Measurements from ENCODE around the gene NFATC1. TPM values are rescaled to one million over a fixed set of nuclear protein-coding genes. Genes with fewer than 3 reads are reported as not detected.

The NFATC1 gene
- polyA plus RNA-seq, 1 donor from 2014 or later: 0.37 TPM

DNA sequence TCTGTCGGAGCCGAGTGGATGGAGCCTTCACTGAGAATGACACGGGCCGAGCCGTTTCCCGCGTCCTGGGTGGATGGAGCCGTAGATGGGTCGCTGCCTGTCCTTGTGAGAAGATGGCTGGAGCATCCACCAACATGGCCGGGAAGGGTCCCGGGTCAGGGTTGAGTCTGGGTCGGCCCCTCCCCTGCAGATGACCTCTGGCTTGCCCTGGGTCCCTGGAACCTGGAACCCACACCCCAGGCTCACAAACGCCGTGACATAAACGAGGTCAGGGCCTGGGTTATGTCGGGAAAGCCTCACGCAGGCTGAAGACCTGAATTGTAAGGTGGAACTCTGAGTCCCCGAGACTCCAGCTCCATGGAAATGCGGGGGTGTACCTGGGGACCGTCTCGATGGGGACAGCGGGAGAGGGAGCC, 94.9 kb downstream of the NFATC1 start:
- H3K4me2 ChIP-seq (ENCODE audit: low read length): no peak overlapping the region
- H3K27me3 ChIP-seq (ENCODE audit: insufficient read depth, low read depth, low read length): no peaks in the 10 kb centered on the region
- TF ChIP-seq, protein P1, sequence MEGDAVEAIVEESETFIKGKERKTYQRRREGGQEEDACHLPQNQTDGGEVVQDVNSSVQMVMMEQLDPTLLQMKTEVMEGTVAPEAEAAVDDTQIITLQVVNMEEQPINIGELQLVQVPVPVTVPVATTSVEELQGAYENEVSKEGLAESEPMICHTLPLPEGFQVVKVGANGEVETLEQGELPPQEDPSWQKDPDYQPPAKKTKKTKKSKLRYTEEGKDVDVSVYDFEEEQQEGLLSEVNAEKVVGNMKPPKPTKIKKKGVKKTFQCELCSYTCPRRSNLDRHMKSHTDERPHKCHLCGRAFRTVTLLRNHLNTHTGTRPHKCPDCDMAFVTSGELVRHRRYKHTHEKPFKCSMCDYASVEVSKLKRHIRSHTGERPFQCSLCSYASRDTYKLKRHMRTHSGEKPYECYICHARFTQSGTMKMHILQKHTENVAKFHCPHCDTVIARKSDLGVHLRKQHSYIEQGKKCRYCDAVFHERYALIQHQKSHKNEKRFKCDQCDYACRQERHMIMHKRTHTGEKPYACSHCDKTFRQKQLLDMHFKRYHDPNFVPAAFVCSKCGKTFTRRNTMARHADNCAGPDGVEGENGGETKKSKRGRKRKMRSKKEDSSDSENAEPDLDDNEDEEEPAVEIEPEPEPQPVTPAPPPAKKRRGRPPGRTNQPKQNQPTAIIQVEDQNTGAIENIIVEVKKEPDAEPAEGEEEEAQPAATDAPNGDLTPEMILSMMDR (IDR thresholded peaks at IDR 0.05; ENCODE audit: poor library complexity, severe bottlenecking): no peak
- TF ChIP-seq RAD21 (conservative IDR thresholded peaks at IDR 0.05) (no peak), EZH2 (IDR thresholded peaks at IDR 0.05; ENCODE audit: borderline replicate concordance, insufficient read depth, low read length, poor library complexity, severe bottlenecking) (no peak), EP300 (conservative IDR thresholded peaks at IDR 0.05; ENCODE audit: poor library complexity, severe bottlenecking) (no peak), TAF1 (IDR thresholded peaks at IDR 0.05; ENCODE audit: low read depth) (no peak), POLR2AphosphoS5 (IDR thresholded peaks at IDR 0.05) (no peak), SMC3 (conservative IDR thresholded peaks at IDR 0.05; ENCODE audit: poor library complexity) (no peak), MXI1 (conservative IDR thresholded peaks at IDR 0.05; ENCODE audit: poor library complexity, severe bottlenecking) (no peak)
- TF ChIP-seq, protein P2, sequence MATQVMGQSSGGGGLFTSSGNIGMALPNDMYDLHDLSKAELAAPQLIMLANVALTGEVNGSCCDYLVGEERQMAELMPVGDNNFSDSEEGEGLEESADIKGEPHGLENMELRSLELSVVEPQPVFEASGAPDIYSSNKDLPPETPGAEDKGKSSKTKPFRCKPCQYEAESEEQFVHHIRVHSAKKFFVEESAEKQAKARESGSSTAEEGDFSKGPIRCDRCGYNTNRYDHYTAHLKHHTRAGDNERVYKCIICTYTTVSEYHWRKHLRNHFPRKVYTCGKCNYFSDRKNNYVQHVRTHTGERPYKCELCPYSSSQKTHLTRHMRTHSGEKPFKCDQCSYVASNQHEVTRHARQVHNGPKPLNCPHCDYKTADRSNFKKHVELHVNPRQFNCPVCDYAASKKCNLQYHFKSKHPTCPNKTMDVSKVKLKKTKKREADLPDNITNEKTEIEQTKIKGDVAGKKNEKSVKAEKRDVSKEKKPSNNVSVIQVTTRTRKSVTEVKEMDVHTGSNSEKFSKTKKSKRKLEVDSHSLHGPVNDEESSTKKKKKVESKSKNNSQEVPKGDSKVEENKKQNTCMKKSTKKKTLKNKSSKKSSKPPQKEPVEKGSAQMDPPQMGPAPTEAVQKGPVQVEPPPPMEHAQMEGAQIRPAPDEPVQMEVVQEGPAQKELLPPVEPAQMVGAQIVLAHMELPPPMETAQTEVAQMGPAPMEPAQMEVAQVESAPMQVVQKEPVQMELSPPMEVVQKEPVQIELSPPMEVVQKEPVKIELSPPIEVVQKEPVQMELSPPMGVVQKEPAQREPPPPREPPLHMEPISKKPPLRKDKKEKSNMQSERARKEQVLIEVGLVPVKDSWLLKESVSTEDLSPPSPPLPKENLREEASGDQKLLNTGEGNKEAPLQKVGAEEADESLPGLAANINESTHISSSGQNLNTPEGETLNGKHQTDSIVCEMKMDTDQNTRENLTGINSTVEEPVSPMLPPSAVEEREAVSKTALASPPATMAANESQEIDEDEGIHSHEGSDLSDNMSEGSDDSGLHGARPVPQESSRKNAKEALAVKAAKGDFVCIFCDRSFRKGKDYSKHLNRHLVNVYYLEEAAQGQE (IDR thresholded peaks at IDR 0.05; ENCODE audit: borderline replicate concordance): no peak
- H4K20me1 ChIP-seq (ENCODE audit: insufficient read depth): no peaks in the 10 kb centered on the region
- H3K79me2 ChIP-seq (replicated peaks; ENCODE audit: insufficient read depth, low read length): no peaks in the 10 kb centered on the region
- H2AFZ ChIP-seq (ENCODE audit: low read depth, low read length): no peak overlapping the region
- no peaks in the 10 kb centered on the region for H3K9me3 ChIP-seq (ENCODE audit: low read length)
- H3K27ac ChIP-seq (ENCODE audit: low read length): no peak overlapping the region
- H3K36me3 ChIP-seq (ENCODE audit: insufficient read depth, low read length): no peaks in the 10 kb centered on the region
- H3K9ac ChIP-seq (ENCODE audit: low read length): no peak overlapping the region
- H3F3A ChIP-seq (ENCODE audit: insufficient read depth, low read length, poor library complexity, severe bottlenecking): no peaks in the 10 kb centered on the region
- no peaks in the 10 kb centered on the region for H3K9me2 ChIP-seq (ENCODE audit: insufficient read depth, low read length)
- no peak overlapping the region for H3K4me3 ChIP-seq (ENCODE audit: low read length)

DNA sequence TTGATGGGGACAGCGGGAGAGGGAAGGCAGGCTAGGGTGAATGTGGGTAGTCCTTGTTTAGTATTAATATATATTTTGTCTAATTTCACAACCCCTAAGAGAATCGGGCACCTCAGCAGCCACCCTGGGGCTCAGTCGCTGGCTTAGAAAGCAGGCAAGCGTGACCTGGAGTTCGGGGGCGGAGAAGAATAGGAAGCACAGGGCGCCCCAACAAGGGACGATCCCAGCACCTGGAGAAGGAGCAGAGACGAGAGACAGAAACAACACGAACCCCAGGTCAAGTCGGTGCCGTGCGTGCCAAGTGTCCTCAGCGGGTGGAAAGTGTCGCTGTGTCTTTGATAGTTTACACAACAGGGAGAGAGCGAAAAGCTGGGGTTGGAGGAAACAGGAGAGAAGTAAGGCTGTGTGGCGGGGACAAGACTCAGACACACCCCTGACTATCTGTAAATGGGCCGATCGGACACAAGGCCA, 95.4 kb downstream of the NFATC1 start:
- H3K9me2 ChIP-seq (ENCODE audit: insufficient read depth, low read length): no peaks in the 10 kb centered on the region
- no peaks in the 10 kb centered on the region for H4K20me1 ChIP-seq (ENCODE audit: insufficient read depth)
- no peak overlapping the region for H3K4me3 ChIP-seq (ENCODE audit: low read length)
- no peaks in the 10 kb centered on the region for H3F3A ChIP-seq (ENCODE audit: insufficient read depth, low read length, poor library complexity, severe bottlenecking)
- H3K4me2 ChIP-seq (ENCODE audit: low read length): no peak overlapping the region
- no peak for TF ChIP-seq TAF1 (IDR thresholded peaks at IDR 0.05; ENCODE audit: low read depth)
- H2AFZ ChIP-seq (ENCODE audit: low read depth, low read length): no peak overlapping the region
- H3K27ac ChIP-seq (ENCODE audit: low read length): no peak overlapping the region
- H3K36me3 ChIP-seq (ENCODE audit: insufficient read depth, low read length): no peaks in the 10 kb centered on the region
- no peak overlapping the region for H3K9ac ChIP-seq (ENCODE audit: low read length)
- no peaks in the 10 kb centered on the region for H3K27me3 ChIP-seq (ENCODE audit: insufficient read depth, low read depth, low read length)
- H3K79me2 ChIP-seq (replicated peaks; ENCODE audit: insufficient read depth, low read length): no peaks in the 10 kb centered on the region
- no peaks in the 10 kb centered on the region for H3K9me3 ChIP-seq (ENCODE audit: low read length)
